Left ventricle myocardium inferior (tissue), 1 donor: ENCODE data around the gene STARD3. TPM values are rescaled to one million over a fixed set of nuclear protein-coding genes. Genes with fewer than 3 reads are reported as not detected.
"Not testable (repeated sequence)": the region's sequence is repeated elsewhere in the genome, so short reads cannot be mapped to it uniquely, and the experiment has no call there.

Experiments
- DNase-seq: peaks from one replicate; pipeline ENCODE4 v3.0.0-alpha.2; 2020
- H3K27ac ChIP-seq: fragments of 200-600 bp; replicated peaks from 2 replicates; pipeline ENCODE4 v1.8.0; 2021
- H3K27me3 ChIP-seq: fragments of 200-600 bp; 2 replicates; pipeline ENCODE4 v1.8.0; 2021; ENCODE audit warnings: low read depth
- H3K36me3 ChIP-seq: fragments of 200-600 bp; 2 replicates; pipeline ENCODE4 v1.8.0; 2021
- H3K4me1 ChIP-seq: fragments of 200-600 bp; 2 replicates; pipeline ENCODE4 v1.8.0; 2021
- H3K4me3 ChIP-seq: fragments of 200-600 bp; 2 replicates; pipeline ENCODE4 v1.8.0; 2021; ENCODE audit warnings: mild to moderate bottlenecking, moderate library complexity
- H3K9me3 ChIP-seq: fragments of 200-600 bp; replicated peaks from 2 replicates; pipeline ENCODE4 v1.8.0; 2021
- intact Hi-C: fragments of 100-400 bp; cut with micrococcal nuclease; formaldehyde crosslinking; loops from one replicate; pipeline ENCODE4 v1.11.0; 2022
- total RNA-seq: library from RNA; stranded (reverse); fragmentation: NEBNext Ultra II Directional; extraction: Animal tissue kit (Norgen Biotek cat#: 25700); gene quantifications from one replicate; pipeline ENCODE4 v1.2.1, GENCODE V29; 2021
- TF ChIP-seq, protein P1 (sequence below): fragments of 200-600 bp; IDR thresholded peaks from 2 replicates; pipeline ENCODE4 v1.8.0; 2021; ENCODE audit warnings: antibody characterized with exemption, mild to moderate bottlenecking, borderline replicate concordance
- donor health status: DM: no; HTN: yes; CAD: no; lungs with severe emphysema.

Gene STARD3
- total RNA-seq, 1 donor from 2014 or later, result 15.7 TPM

DNA sequence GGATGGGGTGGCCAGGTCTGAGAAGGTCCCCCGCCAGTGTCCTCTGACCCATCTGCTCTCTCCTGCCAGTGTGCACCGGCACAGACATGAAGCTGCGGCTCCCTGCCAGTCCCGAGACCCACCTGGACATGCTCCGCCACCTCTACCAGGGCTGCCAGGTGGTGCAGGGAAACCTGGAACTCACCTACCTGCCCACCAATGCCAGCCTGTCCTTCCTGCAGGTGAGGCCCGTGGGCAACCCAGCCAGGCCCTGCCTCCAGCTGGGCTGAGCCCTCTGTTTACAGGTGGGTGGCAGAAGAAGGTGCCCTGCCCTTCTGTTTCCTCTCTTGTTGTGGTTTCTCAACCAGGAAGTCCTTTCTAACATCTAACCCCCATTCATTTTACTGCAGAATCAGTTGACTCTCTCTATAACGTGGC, 70.0 kb downstream of the STARD3 start:
- H3K27ac ChIP-seq, result peak overlapping the region; percentile 90
- H3K9me3 ChIP-seq, result no peaks in the 10 kb centered on the region
- peaks cover 54% of the 10 kb centered on the region for H3K4me1 ChIP-seq
- no peak for DNase-seq
- no peak overlapping the region for H3K4me3 ChIP-seq
- TF ChIP-seq, protein P1, sequence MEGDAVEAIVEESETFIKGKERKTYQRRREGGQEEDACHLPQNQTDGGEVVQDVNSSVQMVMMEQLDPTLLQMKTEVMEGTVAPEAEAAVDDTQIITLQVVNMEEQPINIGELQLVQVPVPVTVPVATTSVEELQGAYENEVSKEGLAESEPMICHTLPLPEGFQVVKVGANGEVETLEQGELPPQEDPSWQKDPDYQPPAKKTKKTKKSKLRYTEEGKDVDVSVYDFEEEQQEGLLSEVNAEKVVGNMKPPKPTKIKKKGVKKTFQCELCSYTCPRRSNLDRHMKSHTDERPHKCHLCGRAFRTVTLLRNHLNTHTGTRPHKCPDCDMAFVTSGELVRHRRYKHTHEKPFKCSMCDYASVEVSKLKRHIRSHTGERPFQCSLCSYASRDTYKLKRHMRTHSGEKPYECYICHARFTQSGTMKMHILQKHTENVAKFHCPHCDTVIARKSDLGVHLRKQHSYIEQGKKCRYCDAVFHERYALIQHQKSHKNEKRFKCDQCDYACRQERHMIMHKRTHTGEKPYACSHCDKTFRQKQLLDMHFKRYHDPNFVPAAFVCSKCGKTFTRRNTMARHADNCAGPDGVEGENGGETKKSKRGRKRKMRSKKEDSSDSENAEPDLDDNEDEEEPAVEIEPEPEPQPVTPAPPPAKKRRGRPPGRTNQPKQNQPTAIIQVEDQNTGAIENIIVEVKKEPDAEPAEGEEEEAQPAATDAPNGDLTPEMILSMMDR, result no peak
- intact Hi-C loops, result no loop called here
- no peaks in the 10 kb centered on the region for H3K27me3 ChIP-seq
- peaks cover 52% of the 10 kb centered on the region for H3K36me3 ChIP-seq

DNA sequence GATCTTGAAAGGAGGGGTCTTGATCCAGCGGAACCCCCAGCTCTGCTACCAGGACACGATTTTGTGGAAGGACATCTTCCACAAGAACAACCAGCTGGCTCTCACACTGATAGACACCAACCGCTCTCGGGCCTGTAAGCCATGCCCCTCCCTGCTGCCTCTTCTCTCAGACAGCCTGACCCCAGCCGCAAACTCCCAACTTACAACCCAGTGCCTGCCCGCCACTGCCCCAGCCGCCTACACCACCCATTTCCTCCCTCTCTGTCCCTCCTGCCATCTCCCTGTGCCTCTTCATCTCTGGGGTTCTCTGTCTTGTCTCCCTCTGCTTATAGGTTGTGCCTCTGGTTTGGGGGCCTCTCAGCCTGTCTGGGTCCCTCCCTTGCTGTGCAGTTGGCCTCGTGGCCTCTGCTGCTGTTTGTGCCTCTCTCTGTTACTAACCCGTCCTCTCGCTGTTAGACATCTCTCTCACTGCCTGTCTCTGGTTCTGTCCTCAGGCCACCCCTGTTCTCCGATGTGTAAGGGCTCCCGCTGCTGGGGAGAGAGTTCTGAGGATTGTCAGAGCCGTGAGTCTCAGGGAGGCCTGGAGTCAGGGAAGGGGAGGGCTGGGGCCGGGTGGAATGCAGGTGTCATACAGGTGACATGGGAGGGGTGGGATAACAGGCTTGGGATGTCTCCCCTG, 72.5 kb downstream of the STARD3 start:
- DNase-seq, result no peak
- Histone ChIP-seq H3K4me1 (peaks cover 29% of the 10 kb centered on the region), H3K27me3 (no peaks in the 10 kb centered on the region), H3K36me3 (peaks cover 76% of the 10 kb centered on the region), H3K27ac (no peak overlapping the region), H3K9me3 (no peaks in the 10 kb centered on the region), H3K4me3 (no peak overlapping the region)
- intact Hi-C loops, result no loop called here
- TF ChIP-seq, protein P1, result no peak

- intact Hi-C loops, result no loop called here
- no peaks in the 10 kb centered on the region for H3K9me3 ChIP-seq
- TF ChIP-seq, protein P1, result no peak
- peaks cover 21% of the 10 kb centered on the region for H3K4me1 ChIP-seq
- H3K27me3 ChIP-seq, result no peaks in the 10 kb centered on the region
- H3K27ac ChIP-seq, result no peak overlapping the region
- no peak for DNase-seq
- no peak overlapping the region for H3K4me3 ChIP-seq
- peaks cover 84% of the 10 kb centered on the region for H3K36me3 ChIP-seq
Measured at GRCh38 chr17:39709998-39710964, 73.3 kb downstream of the STARD3 start.

- intact Hi-C loops, H3K27ac ChIP-seq, H3K27me3 ChIP-seq, DNase-seq, H3K4me3 ChIP-seq, H3K9me3 ChIP-seq: not testable (repeated sequence)
- peaks cover 92% of the 10 kb centered on the region for H3K36me3 ChIP-seq
- peaks cover 20% of the 10 kb centered on the region for H3K4me1 ChIP-seq
Measured at GRCh38 chr17:39711071-39711470, 74.1 kb downstream of the STARD3 start.

DNA sequence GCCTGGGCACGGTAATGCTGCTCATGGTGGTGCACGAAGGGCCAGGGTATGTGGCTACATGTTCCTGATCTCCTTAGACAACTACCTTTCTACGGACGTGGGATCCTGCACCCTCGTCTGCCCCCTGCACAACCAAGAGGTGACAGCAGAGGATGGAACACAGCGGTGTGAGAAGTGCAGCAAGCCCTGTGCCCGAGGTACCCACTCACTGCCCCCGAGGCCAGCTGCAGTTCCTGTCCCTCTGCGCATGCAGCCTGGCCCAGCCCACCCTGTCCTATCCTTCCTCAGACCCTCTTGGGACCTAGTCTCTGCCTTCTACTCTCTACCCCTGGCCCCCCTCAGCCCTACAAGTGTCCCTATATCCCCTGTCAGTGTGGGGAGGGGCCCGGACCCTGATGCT, 74.9 kb downstream of the STARD3 start:
- Histone ChIP-seq H3K27ac (no peak overlapping the region), H3K4me3 (no peak overlapping the region), H3K27me3 (no peaks in the 10 kb centered on the region), H3K36me3 (peaks cover 96% of the 10 kb centered on the region), H3K4me1 (peaks cover 20% of the 10 kb centered on the region), H3K9me3 (no peaks in the 10 kb centered on the region)
- no peak for DNase-seq
- TF ChIP-seq, protein P1, result no peak
- intact Hi-C loops, result no loop called here

Other genes with a start within 250 kb of the STARD3 start
- gene FBXL20, start 235.5 kb upstream of the STARD3 start, total RNA-seq, result 14.2 TPM
- 21.8 TPM for gene MED1, start 185.9 kb upstream of the STARD3 start, total RNA-seq
- 19.7 TPM for gene CDK12, start 175.7 kb upstream of the STARD3 start, total RNA-seq
- not detected for gene NEUROD2, start 29.2 kb upstream of the STARD3 start, total RNA-seq
- 0.36 TPM for gene PPP1R1B, start 10.2 kb upstream of the STARD3 start, total RNA-seq
- 5,825 TPM for gene TCAP, start 28.2 kb downstream of the STARD3 start, total RNA-seq
- gene PNMT, start 31.3 kb downstream of the STARD3 start, total RNA-seq, result 7.6 TPM
- gene PGAP3, start 50.9 kb downstream of the STARD3 start, total RNA-seq, result 10.7 TPM
- gene ERBB2, start 62.9 kb downstream of the STARD3 start, total RNA-seq, result 61.0 TPM
- 57.1 TPM for gene MIEN1, start 93.4 kb downstream of the STARD3 start, total RNA-seq
- gene GRB7, start 100.8 kb downstream of the STARD3 start, total RNA-seq, result 1.1 TPM
- 0.16 TPM for gene IKZF3, start 227.2 kb downstream of the STARD3 start, total RNA-seq
- not detected for gene ZPBP2, start 231.1 kb downstream of the STARD3 start, total RNA-seq